Measurements from ENCODE around the gene OR1S2.
"Not testable (repeated sequence)": the region's sequence is repeated elsewhere in the genome, so short reads cannot be mapped to it uniquely, and the experiment has no call there.

The OR1S2 gene

DNA sequence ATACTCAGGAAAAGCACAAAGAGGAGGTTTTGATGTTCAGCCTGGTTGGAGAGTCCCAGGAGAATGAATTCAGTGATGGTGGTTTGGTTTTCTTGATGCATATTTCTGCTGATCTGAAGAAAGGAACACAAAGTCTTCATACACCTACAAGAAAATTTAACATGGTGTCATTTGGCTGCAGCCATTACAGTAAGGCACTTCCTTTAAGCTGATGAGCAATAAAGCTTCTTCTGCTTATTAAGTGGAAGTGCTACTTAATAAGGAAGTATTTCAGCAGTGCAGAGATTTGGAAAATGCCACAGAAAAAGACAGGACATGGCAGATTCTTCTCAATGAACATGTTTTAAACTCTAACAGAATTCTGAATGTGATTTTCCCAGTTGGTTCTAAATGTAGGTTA lies at the start of gene OR1S2:
Gene OR1S2, minus strand, starts transcription at position 101 of the 400 bp plus-strand sequence. Its CDS starts 0 bp downstream, at position 101.
- no peak for DNase-seq

DNA sequence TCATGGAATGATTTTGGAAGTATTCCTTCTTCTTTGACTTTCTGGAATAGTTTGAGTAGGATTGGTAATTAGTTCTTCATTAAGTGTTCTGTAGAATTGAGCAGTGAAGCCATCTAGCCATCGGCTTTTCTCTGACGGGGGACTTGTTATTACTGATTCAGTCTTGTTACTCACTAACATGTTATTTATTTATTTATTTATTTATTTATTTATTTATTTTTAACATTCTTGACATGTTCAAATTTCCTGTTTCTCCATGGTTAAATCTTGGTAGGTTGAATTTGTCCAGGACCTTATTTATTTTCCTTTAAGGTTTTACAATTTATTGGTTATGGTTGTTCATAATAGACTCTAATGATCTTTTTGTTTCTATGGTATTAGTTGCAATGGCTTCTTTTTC lies 40.0 kb upstream of the OR1S2 start:
- DNase-seq: no peak

DNA sequence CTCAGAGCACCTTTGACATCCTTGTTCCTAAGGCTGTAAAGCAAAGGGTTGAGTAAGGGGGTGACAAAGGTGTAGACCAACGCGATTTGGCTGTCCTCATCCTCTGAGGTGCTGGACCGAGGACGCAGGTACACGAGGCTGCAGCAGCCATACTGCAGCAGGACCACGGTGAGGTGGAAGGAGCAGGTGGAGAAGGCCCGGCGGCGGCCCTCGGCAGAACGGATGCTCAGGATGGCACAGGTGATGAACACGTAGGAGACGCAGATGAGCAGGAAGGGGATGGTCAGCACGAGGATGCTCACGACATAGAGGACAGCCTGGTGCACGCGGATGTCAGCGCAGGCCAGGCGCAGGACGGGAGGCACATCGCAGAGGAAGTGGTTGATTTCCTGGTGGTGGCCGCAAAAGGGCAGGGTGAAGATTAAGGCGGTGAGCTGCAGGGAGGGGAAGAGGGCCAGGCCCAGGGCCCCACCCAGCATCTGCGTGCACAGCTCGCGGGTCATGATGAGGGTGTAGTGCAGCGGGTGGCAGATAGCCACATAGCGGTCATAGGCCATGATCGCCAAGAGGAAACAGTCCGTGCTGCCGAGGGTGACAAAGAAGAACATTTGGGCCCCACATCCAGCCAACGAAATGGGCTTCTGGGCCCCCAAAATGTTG lies 24.1 kb upstream of the OR1S2 start:
- DNase-seq: no peak

DNA sequence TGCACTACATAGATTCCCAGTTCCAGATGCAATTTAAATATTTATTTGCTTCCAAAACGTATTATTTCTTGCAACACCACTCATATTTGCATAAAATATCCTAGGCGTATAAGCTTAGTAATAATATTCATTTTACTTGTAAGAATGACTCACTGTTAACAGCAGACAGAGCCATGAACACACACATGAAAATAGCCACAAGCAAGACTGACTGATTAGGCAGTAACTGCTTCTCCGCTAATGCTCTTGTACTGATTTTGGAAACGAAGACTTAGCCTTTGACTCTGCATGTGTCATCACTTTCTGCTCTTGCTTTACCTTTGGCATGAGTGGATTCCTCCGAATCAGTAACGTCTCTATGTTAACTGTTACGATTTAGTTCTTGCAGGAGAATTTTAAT lies 18.8 kb upstream of the OR1S2 start:
- no peak for DNase-seq

DNA sequence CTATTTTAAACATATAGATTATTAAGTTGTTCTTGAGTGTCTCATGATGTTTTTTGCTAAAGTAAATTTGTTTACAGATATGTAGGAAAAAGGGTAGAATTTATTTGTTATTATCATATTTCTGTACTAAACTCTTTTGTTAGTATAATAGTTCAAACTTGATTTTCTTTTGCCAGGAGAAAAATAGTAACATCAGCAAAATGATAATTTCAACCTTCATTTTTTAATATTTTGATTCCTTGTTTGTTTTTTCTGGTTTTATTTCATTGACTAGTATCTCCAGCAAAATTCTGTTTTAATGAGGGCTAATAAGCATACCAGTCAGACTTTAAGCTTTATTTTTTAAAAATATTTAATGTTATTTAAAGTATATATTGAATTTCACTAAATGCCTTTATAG lies 12.5 kb upstream of the OR1S2 start:
- no peak for DNase-seq

- not testable (repeated sequence) for DNase-seq
Measured at GRCh38 chr11:58212420-58212819, 8.5 kb upstream of the OR1S2 start, which contains the start of gene OR1S1. Gene OR1S1 (plus strand): TSS chr11:58212720.

DNA sequence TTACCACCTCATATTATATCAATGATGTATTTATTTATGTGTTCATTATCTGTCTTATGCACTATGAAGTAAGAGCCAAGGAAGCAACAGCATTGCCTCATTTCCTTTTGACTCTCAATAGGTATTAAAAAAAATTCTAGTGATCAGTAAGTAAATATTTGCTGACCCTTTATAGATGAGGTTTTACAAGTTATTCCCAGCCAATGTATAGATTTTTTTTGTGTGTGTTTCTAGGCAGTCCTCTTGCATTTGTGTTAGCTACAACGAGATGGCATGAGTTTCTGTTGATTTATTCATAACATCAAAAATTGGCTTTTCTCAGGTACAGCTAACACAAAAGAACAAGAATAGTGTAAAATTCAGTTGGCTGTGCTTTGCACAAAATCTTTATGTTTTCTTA lies 4.7 kb downstream of the OR1S2 start:
- DNase-seq: no peak

DNA sequence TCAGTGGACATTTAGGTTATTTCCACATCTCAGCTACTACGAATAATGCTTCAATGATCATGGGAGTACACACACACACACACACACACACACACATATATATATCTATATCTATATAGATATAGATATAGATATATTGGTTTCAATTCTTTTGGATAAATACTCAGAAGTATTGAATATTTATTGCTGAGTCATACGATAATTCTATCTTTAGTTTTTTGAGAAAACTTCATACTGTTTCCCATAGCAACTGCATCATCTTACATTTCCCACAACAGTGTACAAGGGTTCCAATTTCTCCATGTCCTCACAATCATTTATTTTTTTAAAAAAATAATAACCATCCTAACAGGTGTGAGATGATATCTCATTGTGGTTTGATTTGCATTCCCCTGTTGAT lies 8.0 kb downstream of the OR1S2 start:
- no peak for DNase-seq

DNA sequence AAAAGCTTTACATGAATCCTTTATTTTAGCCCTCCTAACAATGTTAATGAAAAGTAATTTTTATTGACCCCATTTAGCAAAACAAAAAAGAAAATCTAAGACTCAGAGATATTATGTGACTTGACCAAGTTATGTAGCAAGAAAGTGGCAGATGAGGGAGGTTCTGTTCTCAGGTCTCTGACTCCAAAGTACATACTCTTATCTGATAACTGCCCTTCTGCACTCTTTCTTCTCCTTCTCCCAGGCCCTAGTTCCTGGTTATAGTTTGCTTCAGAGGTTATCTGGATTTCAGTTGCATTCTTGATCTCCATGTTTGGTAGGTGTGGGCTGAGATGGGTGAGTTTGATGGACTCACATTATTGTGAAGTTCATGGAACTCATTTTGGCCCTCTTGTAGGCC lies 10.6 kb downstream of the OR1S2 start:
- no peak for DNase-seq

GRCh38 chr11:58192229-58192628 lies 11.7 kb downstream of the OR1S2 start:
- DNase-seq: no peak

DNA sequence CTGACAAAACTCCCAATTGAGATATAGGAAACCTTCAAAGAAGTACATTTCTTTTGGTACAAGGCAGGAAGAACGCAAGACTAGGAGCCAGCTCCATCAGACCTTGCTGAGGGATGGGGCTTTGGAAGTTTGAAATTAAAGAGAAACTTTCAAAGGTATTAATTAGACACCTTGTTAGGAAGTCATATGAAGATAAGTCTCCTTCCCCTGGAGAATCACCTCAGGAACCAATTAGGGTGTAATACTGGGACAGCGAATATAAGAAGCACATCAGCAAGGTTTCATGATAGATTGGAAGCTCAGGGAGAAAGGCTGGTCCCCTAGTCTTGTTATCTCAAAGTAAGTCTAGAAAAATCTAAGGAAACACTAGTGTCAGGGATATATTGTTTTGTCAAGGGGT lies 15.2 kb downstream of the OR1S2 start, which contains the start of gene OR9Q2:
Gene OR9Q2, plus strand, starts transcription at position 301 of the 400 bp plus-strand sequence. CDS start 1,421 bp downstream, outside the sequence.
- no peak for DNase-seq

- DNase-seq: no peak
Measured at GRCh38 chr11:58186938-58187337, 17.0 kb downstream of the OR1S2 start.

DNA sequence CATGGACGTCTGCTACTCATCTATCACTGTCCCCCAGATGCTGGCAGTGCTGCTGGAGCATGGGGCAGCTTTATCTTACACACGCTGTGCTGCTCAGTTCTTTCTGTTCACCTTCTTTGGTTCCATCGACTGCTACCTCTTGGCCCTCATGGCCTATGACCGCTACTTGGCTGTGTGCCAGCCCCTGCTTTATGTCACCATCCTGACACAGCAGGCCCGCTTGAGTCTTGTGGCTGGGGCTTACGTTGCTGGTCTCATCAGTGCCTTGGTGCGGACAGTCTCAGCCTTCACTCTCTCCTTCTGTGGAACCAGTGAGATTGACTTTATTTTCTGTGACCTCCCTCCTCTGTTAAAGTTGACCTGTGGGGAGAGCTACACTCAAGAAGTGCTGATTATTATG lies 24.3 kb downstream of the OR1S2 start:
- DNase-seq: no peak

DNA sequence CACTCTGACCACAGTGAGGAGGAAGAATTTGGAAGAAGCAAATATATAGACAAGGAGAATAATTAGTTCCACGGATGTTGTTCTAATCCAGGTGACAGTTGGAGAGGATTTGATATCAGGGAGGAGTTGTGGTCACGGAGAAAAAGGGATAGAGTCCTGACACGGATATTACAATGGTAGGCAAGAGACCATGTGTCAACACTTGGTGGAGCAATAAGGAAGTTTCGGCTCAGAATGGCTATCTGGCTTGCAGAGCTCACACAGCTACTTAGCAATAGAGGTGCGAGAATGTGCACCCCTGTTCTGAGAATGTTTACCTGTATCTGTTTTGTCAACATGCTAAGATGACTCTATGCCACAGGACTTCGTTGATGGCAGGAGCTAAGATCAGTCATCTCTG lies 25.5 kb downstream of the OR1S2 start:
- no peak for DNase-seq

DNA sequence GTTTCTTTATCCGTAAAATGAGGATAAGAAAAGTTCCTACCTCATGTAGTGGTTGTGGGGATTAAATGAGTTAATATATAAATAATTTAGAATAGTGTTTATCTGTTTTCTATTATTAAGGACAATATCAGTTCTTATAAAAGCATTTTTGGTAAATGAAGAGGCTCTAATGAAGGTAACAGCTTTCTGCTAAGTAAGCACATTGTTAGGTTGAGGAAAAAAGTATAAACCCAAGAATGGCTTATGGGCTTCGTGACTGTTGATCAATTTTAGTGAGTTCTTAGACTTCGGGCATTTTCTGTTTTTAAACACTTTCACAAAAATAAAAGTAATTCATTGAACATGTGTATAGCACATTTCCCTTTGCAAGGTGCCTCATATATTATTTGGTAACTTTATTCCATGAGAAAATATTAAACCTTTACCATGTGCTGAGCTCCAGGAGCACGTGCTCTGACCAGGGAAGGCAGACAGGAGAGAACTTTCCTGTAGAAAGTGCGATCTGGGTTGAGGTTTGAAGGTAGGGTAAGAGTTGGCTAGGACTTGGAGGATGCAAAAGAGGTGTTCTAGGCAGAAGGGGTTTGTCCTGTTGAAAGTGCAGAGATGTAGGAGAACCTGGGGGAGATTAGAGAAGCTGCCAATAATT lies 26.4 kb downstream of the OR1S2 start:
- no peak for DNase-seq

GRCh38 chr11:58165504-58166106 lies 38.3 kb downstream of the OR1S2 start:
- DNase-seq: no peak

DNA sequence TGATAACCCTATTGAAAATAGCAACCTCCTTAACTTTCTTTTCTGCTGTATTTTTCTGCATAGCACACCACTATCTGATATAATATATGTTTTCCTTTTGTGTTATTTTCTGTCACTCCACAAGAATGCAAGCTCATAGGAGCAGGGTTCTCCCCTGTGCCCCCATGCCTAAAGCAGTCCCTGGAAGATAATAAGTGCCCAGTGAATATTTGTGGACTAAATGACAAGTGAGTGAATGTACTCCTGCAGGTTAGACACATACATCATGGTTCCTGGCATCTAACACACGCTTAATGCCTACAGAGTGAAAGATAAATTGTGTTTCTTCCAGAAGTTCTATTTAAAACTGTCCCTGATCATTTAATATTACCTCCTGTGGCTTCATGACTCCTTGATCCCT lies 39.0 kb downstream of the OR1S2 start:
- DNase-seq: no peak

- DNase-seq: no peak
Measured at GRCh38 chr11:58164389-58164788, 39.6 kb downstream of the OR1S2 start.

Data from kidney glomerular epithelial cell (primary cell).